ENCODE measurements around the gene ADIPOR1. TPM values are rescaled to one million over a fixed set of nuclear protein-coding genes. Genes with fewer than 3 reads are reported as not detected.

ADIPOR1 gene
- total RNA-seq, 1 donor from 2014 or later = 45.0 TPM

- no peak overlapping the region for H3K27ac Mint-ChIP-seq
- no peak overlapping the region for H3K4me3 Mint-ChIP-seq
- peaks cover 4% of the 10 kb centered on the region for H3K27me3 Mint-ChIP-seq
- H3K9me3 Mint-ChIP-seq = no peaks in the 10 kb centered on the region
- TF ChIP-seq CTCF (IDR thresholded peaks at IDR 0.05) = no peak
- H3K36me3 Mint-ChIP-seq (ENCODE audit: low read depth) = no peaks in the 10 kb centered on the region
- POLR2A ChIA-PET = no interaction called here
- CTCF ChIA-PET = no interaction called here
- ATAC-seq (ENCODE audit: low read depth) (no peak), DNase-seq (no peak)
- H3K4me1 Mint-ChIP-seq = peaks cover 6% of the 10 kb centered on the region
- intact Hi-C loops (cut with micrococcal nuclease) = no loop called here
Observed at GRCh38 chr1:202982715-202983430, 24.8 kb upstream of the ADIPOR1 start.

- intact Hi-C loops (cut with micrococcal nuclease) = no loop called here
- H3K27ac Mint-ChIP-seq = peak overlapping the region; percentile 57
- H3K27me3 Mint-ChIP-seq = peaks cover 9% of the 10 kb centered on the region
- H3K4me1 Mint-ChIP-seq = peaks cover 5% of the 10 kb centered on the region
- DNase-seq = no peak
- ChIA-PET CTCF (interaction anchor here (0.8 kb wide), 1 partner anchor 16 kb away, joined by 3 read pairs; no protein-coding TSS in a partner anchor), POLR2A (interaction anchor here (1.4 kb wide), 1 partner anchor 14 kb away, joined by 4 read pairs; the partner anchor contains the start of gene CYB5R1)
- no peak overlapping the region for H3K4me3 Mint-ChIP-seq
- no peaks in the 10 kb centered on the region for H3K9me3 Mint-ChIP-seq
- ATAC-seq (ENCODE audit: low read depth) = no peak
- no peak for TF ChIP-seq CTCF (IDR thresholded peaks at IDR 0.05)
- H3K36me3 Mint-ChIP-seq (ENCODE audit: low read depth) = no peaks in the 10 kb centered on the region
Observed at GRCh38 chr1:202981939-202982338, 23.8 kb upstream of the ADIPOR1 start.

GRCh38 chr1:202979459-202979858, 21.3 kb upstream of the ADIPOR1 start:
- Mint-ChIP-seq H3K36me3 (ENCODE audit: low read depth) (no peaks in the 10 kb centered on the region), H3K27ac (no peak overlapping the region), H3K4me3 (no peak overlapping the region), H3K4me1 (peaks cover 5% of the 10 kb centered on the region), H3K9me3 (no peaks in the 10 kb centered on the region), H3K27me3 (peaks cover 10% of the 10 kb centered on the region)
- CTCF ChIA-PET = no interaction called here
- DNase-seq (no peak), ATAC-seq (ENCODE audit: low read depth) (no peak)
- no peak for TF ChIP-seq CTCF (IDR thresholded peaks at IDR 0.05)
- POLR2A ChIA-PET = no interaction called here
- intact Hi-C loops (cut with micrococcal nuclease) = no loop called here

- TF ChIP-seq CTCF (IDR thresholded peaks at IDR 0.05) = no peak
- no peaks in the 10 kb centered on the region for H3K9me3 Mint-ChIP-seq
- CTCF ChIA-PET = no interaction called here
- intact Hi-C loops (cut with micrococcal nuclease) = no loop called here
- POLR2A ChIA-PET = no interaction called here
- H3K27ac Mint-ChIP-seq = no peak overlapping the region
- ATAC-seq (ENCODE audit: low read depth) (no peak), DNase-seq (no peak)
- H3K27me3 Mint-ChIP-seq = peaks cover 10% of the 10 kb centered on the region
- peaks cover 2% of the 10 kb centered on the region for H3K4me1 Mint-ChIP-seq
- no peaks in the 10 kb centered on the region for H3K36me3 Mint-ChIP-seq (ENCODE audit: low read depth)
- H3K4me3 Mint-ChIP-seq = no peak overlapping the region
Observed at GRCh38 chr1:202976633-202977032, 18.5 kb upstream of the ADIPOR1 start.

GRCh38 chr1:202974856-202975255, 16.7 kb upstream of the ADIPOR1 start:
- intact Hi-C loops (cut with micrococcal nuclease) = no loop called here
- no peak for TF ChIP-seq CTCF (IDR thresholded peaks at IDR 0.05)
- Mint-ChIP-seq H3K27me3 (peaks cover 7% of the 10 kb centered on the region), H3K9me3 (no peaks in the 10 kb centered on the region), H3K4me3 (no peak overlapping the region), H3K36me3 (ENCODE audit: low read depth) (no peaks in the 10 kb centered on the region), H3K4me1 (peaks cover 10% of the 10 kb centered on the region), H3K27ac (no peak overlapping the region)
- DNase-seq (no peak), ATAC-seq (ENCODE audit: low read depth) (no peak)
- ChIA-PET POLR2A (no interaction called here), CTCF (no interaction called here)

Measured in activated B cell treated with CpG ODN at 0.5 μM for 24 hours (primary cell).